Transverse colon (tissue), 4 donors: ENCODE data around the gene NTNG1. TPM values are rescaled to one million over a fixed set of nuclear protein-coding genes. Genes with fewer than 3 reads are reported as not detected.

ENCODE experiments used
- DNase-seq: peaks from one replicate; pipeline ENCODE4 v3.0.0-alpha.2; 2019
- H3K27ac ChIP-seq, 4 donors: fragments of 200-600 bp; sonication (generic); 2 replicates each; pipeline ENCODE4 v1.5.1; 2016 to 2018; ENCODE audit warnings: inconsistent platforms in 4 of 4
- H3K27me3 ChIP-seq: fragments of 200-600 bp; sonication (generic); 2 replicates; pipeline ENCODE4 v1.5.1; 2017; ENCODE audit warnings: inconsistent platforms
- H3K36me3 ChIP-seq, 4 donors: fragments of 200-600 bp; sonication (generic); 2 replicates each; pipeline ENCODE4 v1.5.1; 2017 to 2019; ENCODE audit warnings: inconsistent platforms in 4 of 4
- H3K4me1 ChIP-seq, 4 donors: fragments of 200-600 bp; sonication (generic); 2 replicates each; pipeline ENCODE4 v1.5.1; 2017 to 2020; ENCODE audit warnings: inconsistent platforms in 4 of 4
- H3K4me3 ChIP-seq, 4 donors: fragments of 200-600 bp; sonication (generic); 1 replicate in 1 of 4; 2 replicates in 3 of 4; pipeline versions ENCODE4 v1.5.1 to v1.6.1; 2017 to 2019; ENCODE audit warnings: inconsistent platforms in 4 of 4
- H3K9me3 ChIP-seq, 2 donors: fragments of 200-600 bp; sonication (generic); 2 replicates each; pipeline ENCODE4 v1.5.1; 2017 to 2019; ENCODE audit warnings: inconsistent platforms in 2 of 2
- CTCF ChIP-seq, 5 experiments: fragments of 200-600 bp in 3 of 5; fragments of 450-650 bp in 2 of 5; sonication (generic) in 3 of 5; IDR thresholded peaks; 1 replicate in 2 of 5; 2 replicates in 3 of 5; pipeline ENCODE4 v1.5.1; 2016 to 2017; ENCODE audit warnings: antibody characterized with exemption in 5 of 5, inconsistent platforms in 3 of 5, mild to moderate bottlenecking in 2 of 5, moderate library complexity in 1 of 5
- EP300 ChIP-seq: sonication (generic); formaldehyde crosslinking; IDR thresholded peaks from one replicate; pipeline ENCODE4 v1.6.1; 2017; ENCODE audit warnings: antibody characterized with exemption, low read depth
- POLR2A ChIP-seq: fragments of 450-650 bp; IDR thresholded peaks from one replicate; pipeline ENCODE4 v1.6.1; 2016; ENCODE audit warnings: antibody characterized with exemption, mild to moderate bottlenecking, moderate library complexity
- POLR2AphosphoS5 ChIP-seq, 3 donors: sonication (generic); formaldehyde crosslinking; IDR thresholded peaks; one replicate each; pipeline ENCODE4 v1.6.1; 2016; ENCODE audit warnings: antibody characterized with exemption in 3 of 3
- WGBS, 2 donors: methylation state at CpG; one replicate each; pipeline ENCODE4 v1.1.5; 2018; ENCODE audit warnings: low coverage in 1 of 2; 5-methylcytosine and 5-hydroxymethylcytosine counted together
- in situ Hi-C, 4 donors: fragments of 200-750 bp; cut with MboI; loops; one replicate each; pipeline versions ENCODE4 v1.15.0 to v1.15.1; 2017; ENCODE audit warnings: low sequenced_read_pairs in 3 of 4, low pct_ligation_motif_present in 1 of 4, low pct_unique_long_range_greater_than_20kb in 1 of 4
- intact Hi-C: fragments of 100-400 bp; cut with DNase I; formaldehyde crosslinking; loops from one replicate; pipeline ENCODE4 v1.15.1; 2023; ENCODE audit warnings: low total_unique reads
- total RNA-seq, 4 donors: library from RNA; depleted of rRNA; stranded (reverse); fragments of >200 nt; gene quantifications; one replicate each; pipeline ENCODE4 v1.1.0, GENCODE V29; 2016

NTNG1 gene
- total RNA-seq, 4 donors from 2014 or later = 1.8 to 6.4 (median 3.5) TPM; not detected in 1

DNA sequence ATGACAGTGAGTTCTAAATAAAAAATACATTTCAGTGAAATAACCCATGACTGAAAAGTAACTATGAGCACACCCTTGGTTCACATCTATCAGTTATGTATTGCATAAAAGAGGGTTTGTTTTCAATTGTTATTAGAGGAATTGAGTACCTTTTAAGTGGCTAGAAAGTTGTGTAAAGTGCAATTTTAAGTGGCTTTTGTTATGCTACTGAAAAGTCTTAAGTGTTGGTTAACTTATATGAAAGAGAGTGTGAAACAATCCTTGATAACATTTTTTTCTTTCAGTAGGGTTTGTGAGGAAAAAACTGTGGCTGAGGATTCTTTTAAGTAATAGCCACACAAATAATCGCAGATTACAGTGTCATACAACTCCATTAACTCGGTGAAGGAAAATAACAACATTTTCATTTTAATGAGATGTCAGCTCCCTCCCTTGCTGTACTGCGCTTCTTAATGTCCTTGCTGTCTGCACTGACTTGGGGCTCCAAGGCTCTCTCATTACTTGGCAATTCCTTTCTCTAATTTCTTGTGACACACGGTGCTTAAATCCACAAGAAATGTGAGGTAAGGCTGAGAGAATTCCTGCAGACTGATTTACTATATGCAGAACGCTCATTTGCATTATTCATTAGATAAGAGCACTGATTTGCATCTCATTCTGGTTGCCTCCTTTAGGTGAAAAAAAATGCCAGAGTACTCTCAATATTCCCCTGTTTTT, 40.6 kb downstream of the NTNG1 start:
- intact Hi-C loops = no loop called here
- no peak for DNase-seq
- 27 to 36% methylated on average over 4 to 5 of the region's 5 CpGs for whole genome bisulfite sequencing, 2 donors
- Histone ChIP-seq H3K27me3 (no peaks in the 10 kb centered on the region), H3K36me3 (no peaks in the 10 kb centered on the region), H3K4me3 (no peak overlapping the region), H3K4me1 (no peaks in the 10 kb centered on the region), H3K9me3 (no peaks in the 10 kb centered on the region), H3K27ac (no peak overlapping the region)
- in situ Hi-C loops = no loop called here
- no peak for TF ChIP-seq CTCF (IDR thresholded peaks at IDR 0.05)
- TF ChIP-seq POLR2AphosphoS5 (IDR thresholded peaks at IDR 0.05) = no peak
- TF ChIP-seq EP300 = no peak

DNA sequence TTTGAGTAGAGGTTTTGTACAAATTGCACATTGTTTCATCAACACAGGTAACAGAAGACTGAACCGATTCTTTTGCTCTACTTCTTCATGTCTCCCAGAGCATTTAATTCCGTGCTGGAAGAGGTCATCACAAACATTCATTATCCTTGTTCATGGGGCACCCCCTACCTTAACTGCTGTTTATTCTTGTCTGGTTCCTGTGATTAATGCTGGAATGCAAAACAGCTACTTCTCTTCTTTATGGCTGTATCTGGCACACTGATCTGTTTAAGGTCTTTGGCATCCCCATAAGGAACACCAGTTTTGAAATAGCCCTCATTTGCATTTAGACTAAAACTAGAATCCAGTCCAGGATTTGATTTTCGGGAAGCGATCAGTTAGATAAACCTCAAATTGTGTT, 42.2 kb downstream of the NTNG1 start:
- H3K27ac ChIP-seq = no peak overlapping the region
- no peak for DNase-seq
- no peaks in the 10 kb centered on the region for H3K4me1 ChIP-seq
- WGBS, 2 donors = 58 to 64% methylated on average over 3 to 4 of the region's 4 CpGs
- no peaks in the 10 kb centered on the region for H3K36me3 ChIP-seq
- TF ChIP-seq POLR2AphosphoS5 (IDR thresholded peaks at IDR 0.05) = no peak
- TF ChIP-seq CTCF (IDR thresholded peaks at IDR 0.05) = no peak
- TF ChIP-seq POLR2A = no peak
- no peak for TF ChIP-seq EP300
- H3K27me3 ChIP-seq = no peaks in the 10 kb centered on the region
- H3K9me3 ChIP-seq = no peaks in the 10 kb centered on the region
- in situ Hi-C loops = no loop called here
- intact Hi-C loops = no loop called here
- no peak overlapping the region for H3K4me3 ChIP-seq

GRCh38 chr1:107184888-107185287, 44.0 kb downstream of the NTNG1 start:
- Histone ChIP-seq H3K27ac (no peak overlapping the region), H3K4me1 (no peaks in the 10 kb centered on the region), H3K36me3 (no peaks in the 10 kb centered on the region), H3K9me3 (no peaks in the 10 kb centered on the region), H3K27me3 (no peaks in the 10 kb centered on the region), H3K4me3 (no peak overlapping the region)
- intact Hi-C loops (no loop called here), in situ Hi-C loops (no loop called here)
- 61% methylated on average over 2 of the region's 2 CpGs; no CpG with 5 or more reads in 1 of the 2 donors for WGBS, 2 donors
- TF ChIP-seq EP300 = no peak
- TF ChIP-seq CTCF (IDR thresholded peaks at IDR 0.05) = no peak
- no peak for TF ChIP-seq POLR2A
- no peak for TF ChIP-seq POLR2AphosphoS5 (IDR thresholded peaks at IDR 0.05)
- DNase-seq = no peak

DNA sequence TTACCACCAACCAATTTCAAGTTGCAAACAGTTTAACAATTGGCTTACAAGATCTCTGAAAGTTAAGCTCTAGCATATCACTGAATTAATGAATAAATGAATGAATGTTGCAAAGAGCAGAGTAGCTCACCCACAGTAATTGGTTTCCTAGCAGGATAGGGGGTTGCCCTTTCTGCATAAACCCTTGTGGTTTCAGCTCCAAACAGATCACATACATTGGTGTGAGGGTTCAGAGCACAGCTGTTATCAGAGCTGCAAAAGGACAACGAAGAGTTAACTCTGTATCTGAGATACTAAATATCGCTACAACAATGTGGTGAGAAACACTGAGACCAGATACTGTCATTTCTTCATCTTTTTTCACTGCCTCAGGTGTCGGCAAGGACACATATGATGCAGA, 46.6 kb downstream of the NTNG1 start:
- Histone ChIP-seq H3K36me3 (no peaks in the 10 kb centered on the region), H3K27me3 (no peaks in the 10 kb centered on the region), H3K27ac (no peak overlapping the region), H3K4me1 (no peaks in the 10 kb centered on the region), H3K9me3 (no peaks in the 10 kb centered on the region), H3K4me3 (no peak overlapping the region)
- intact Hi-C loops (no loop called here), in situ Hi-C loops (no loop called here)
- WGBS, 2 donors = 39 to 47% methylated on average over 3 of the region's 3 CpGs
- no peak for DNase-seq
- no peak for TF ChIP-seq EP300
- TF ChIP-seq CTCF (IDR thresholded peaks at IDR 0.05) = no peak
- TF ChIP-seq POLR2A = no peak
- no peak for TF ChIP-seq POLR2AphosphoS5 (IDR thresholded peaks at IDR 0.05)
